IMR-90 (cell line): ENCODE data around the gene INKA1. TPM values are rescaled to one million over a fixed set of nuclear protein-coding genes. Genes with fewer than 3 reads are reported as not detected.
A peak's percentile ranks its signal among the peaks of the same experiment; 100 is the strongest.

Source experiments
- ATAC-seq: fragments of 200-7000 bp; cut with Tn5 transposase; 2 replicates; pipeline ENCODE4 v1.9.1; 2020; ENCODE audit warnings: low read depth, mild to moderate bottlenecking, moderate library complexity
- BruUV-seq: library from RNA; stranded (reverse); fragments of 400-500 nt; replicated peaks from 2 replicates; lab custom pipeline; 2021; lab: Mats Ljungman, UMichigan
- CTCF ChIA-PET: fragments of 300-600 bp; formaldehyde crosslinking; extraction: SDS; loops from one replicate; lab custom pipeline; 2021; ENCODE audit warnings: antibody characterized with exemption; lab: Yijun Ruan, JAX
- POLR2A ChIA-PET: fragments of 300-600 bp; sonication (Branson Sonifier 250); formaldehyde crosslinking; loops from one replicate; lab custom pipeline; 2022; ENCODE audit warnings: antibody characterized with exemption; ENCODE audit not compliant: unreplicated experiment; lab: Charles Lee
- DNase-seq: peaks from one replicate; pipeline ENCODE4 v3.0.0; 2013
- H2AFZ ChIP-seq: replicated peaks from 2 replicates; pipeline ENCODE3; 2013; ENCODE audit warnings: low read length, mild to moderate bottlenecking; ENCODE audit not compliant: poor library complexity
- H2AK5ac ChIP-seq: 2 replicates; pipeline ENCODE4 v1.6.1; 2013; ENCODE audit warnings: low read depth, low read length, inconsistent platforms
- H2AK9ac ChIP-seq: replicated peaks from 2 replicates; pipeline ENCODE3; 2013; ENCODE audit warnings: mild to moderate bottlenecking, low read depth, low read length, moderate library complexity; ENCODE audit not compliant: poor library complexity
- H2BK120ac ChIP-seq: 2 replicates; pipeline ENCODE4 v1.6.1; 2013; ENCODE audit warnings: low read depth, low read length, inconsistent platforms
- H2BK15ac ChIP-seq: 3 replicates; pipeline ENCODE4 v1.6.1; 2013; ENCODE audit warnings: low read depth, low read length, inconsistent platforms
- H2BK20ac ChIP-seq: 2 replicates; pipeline ENCODE4 v1.6.1; 2013; ENCODE audit warnings: low read depth, mild to moderate bottlenecking, inconsistent platforms, low read length, moderate library complexity
- H2BK5ac ChIP-seq: 2 replicates; pipeline ENCODE4 v1.6.1; 2013; ENCODE audit warnings: mild to moderate bottlenecking, low read depth, low read length, inconsistent platforms; ENCODE audit not compliant: poor library complexity, severe bottlenecking
- H3K14ac ChIP-seq: replicated peaks from 2 replicates; pipeline ENCODE4 v1.6.1; 2013; ENCODE audit warnings: low read depth, low read length, inconsistent platforms
- H3K18ac ChIP-seq: 2 replicates; pipeline ENCODE4 v1.6.1; 2013; ENCODE audit warnings: low read depth, low read length, control low read depth
- H3K23ac ChIP-seq: 2 replicates; pipeline ENCODE4 v1.6.1; 2013; ENCODE audit warnings: low read depth, low read length, inconsistent platforms
- H3K27ac ChIP-seq: 2 replicates; pipeline ENCODE4 v1.5.1; 2013; ENCODE audit warnings: mild to moderate bottlenecking, control low read depth, low read length; ENCODE audit not compliant: insufficient read depth
- H3K27me3 ChIP-seq: 2 replicates; pipeline ENCODE4 v1.6.1; 2013; ENCODE audit warnings: low read length; ENCODE audit not compliant: control insufficient read depth, insufficient read depth
- H3K36me3 ChIP-seq: 2 replicates; pipeline ENCODE4 v1.6.1; 2013; ENCODE audit warnings: low read length, mixed read lengths; ENCODE audit not compliant: control insufficient read depth, insufficient read depth
- H3K4ac ChIP-seq: 2 replicates; pipeline ENCODE4 v1.6.1; 2013; ENCODE audit warnings: low read depth, low read length, inconsistent platforms
- H3K4me1 ChIP-seq: 2 replicates; pipeline ENCODE4 v1.6.1; 2013; ENCODE audit warnings: low read length, mixed read lengths; ENCODE audit not compliant: control insufficient read depth, insufficient read depth
- H3K4me2 ChIP-seq: 2 replicates; pipeline ENCODE4 v1.6.1; 2013; ENCODE audit warnings: low read depth, mild to moderate bottlenecking, control low read depth, low read length, moderate library complexity
- H3K4me3 ChIP-seq: 2 replicates; pipeline ENCODE4 v1.5.1; 2013; ENCODE audit warnings: low read depth, mild to moderate bottlenecking, control low read depth, low read length, moderate library complexity; ENCODE audit not compliant: insufficient read depth
- H3K56ac ChIP-seq: 2 replicates; pipeline ENCODE4 v1.6.1; 2013; ENCODE audit warnings: low read length, inconsistent platforms; ENCODE audit not compliant: insufficient read depth; ENCODE audit errors: extremely low read depth
- H3K79me1 ChIP-seq, 2 experiments: 2 replicates each; pipeline ENCODE4 v1.6.1; 2013; ENCODE audit warnings: low read length in 2 of 2, inconsistent platforms in 1 of 2, low read depth in 1 of 2
- H3K9ac ChIP-seq: 2 replicates; pipeline ENCODE4 v1.6.1; 2013; ENCODE audit warnings: low read depth, low read length, control low read depth
- H3K9me1 ChIP-seq: 2 replicates; pipeline ENCODE4 v1.6.1; 2013; ENCODE audit warnings: low read length, inconsistent platforms; ENCODE audit not compliant: insufficient read depth
- H3K9me3 ChIP-seq: 2 replicates; pipeline ENCODE4 v1.6.1; 2013; ENCODE audit warnings: low read length; ENCODE audit not compliant: control insufficient read depth, insufficient read depth
- H4K20me1 ChIP-seq: 2 replicates; pipeline ENCODE4 v1.6.1; 2013; ENCODE audit warnings: low read length, inconsistent platforms; ENCODE audit not compliant: insufficient read depth
- H4K5ac ChIP-seq: 2 replicates; pipeline ENCODE4 v1.6.1; 2013; ENCODE audit warnings: mild to moderate bottlenecking, low read depth, low read length, control low read depth
- H4K8ac ChIP-seq, 2 experiments: 2 replicates each; pipeline ENCODE4 v1.6.1; 2013; ENCODE audit warnings: low read depth in 2 of 2, low read length in 2 of 2, control low read depth in 1 of 2, inconsistent platforms in 1 of 2
- H4K91ac ChIP-seq: 2 replicates; pipeline ENCODE4 v1.6.1; 2013; ENCODE audit warnings: low read depth, low read length, inconsistent platforms; ENCODE audit not compliant: insufficient read depth
- MAZ ChIP-seq: IDR thresholded peaks from 2 replicates; pipeline ENCODE4 v1.6.1; 2012; ENCODE audit warnings: low read depth, mild to moderate bottlenecking, low read length, improper control_type of control experiment, moderate library complexity, borderline replicate concordance
- NFE2L2 ChIP-seq: fragments of 150-350 bp; IDR thresholded peaks from 2 replicates; pipeline ENCODE4 v1.6.1; 2016; ENCODE audit warnings: low read depth, mild to moderate bottlenecking, low read length
- WGBS, 2 experiments: methylation state at CpG; one replicate each; pipeline versions ENCODE4 v1.1.5 to v1.1.7; 2013; ENCODE audit warnings: missing lambda C conversion rate in 2 of 2; ENCODE audit not compliant: insufficient read length in 1 of 2; ENCODE audit errors: extremely low coverage in 2 of 2; 5-methylcytosine and 5-hydroxymethylcytosine counted together
- dilution Hi-C: fragments of 300-500 bp; cut with HindIII; formaldehyde crosslinking; loops from one replicate; pipeline ENCODE4 v1.14.3; 2018; ENCODE audit warnings: low sequenced_read_pairs; ENCODE audit not compliant: unreplicated experiment
- in situ Hi-C: fragments of 300-500 bp; cut with MboI; formaldehyde crosslinking; loops from 3 replicates; pipeline ENCODE4 v1.14.3; 2019; ENCODE audit warnings: low sequenced_read_pairs, inconsistent platforms, mixed read lengths
- intact Hi-C: fragments of 100-400 bp; cut with micrococcal nuclease; formaldehyde crosslinking; loops from 2 replicates; pipeline ENCODE4 v1.10.0; 2022
- polyA plus RNA-seq, 3 experiments: library from polyadenylated mRNA; depleted of rRNA; stranded (reverse); fragments of >200 nt; gene quantifications; 2 replicates each; pipeline ENCODE4 v1.2.3, GENCODE V29; 2012; ENCODE audit warnings: low replicate concordance in 1 of 3
- total RNA-seq: library from RNA; depleted of rRNA; stranded (reverse); fragments of >200 nt; gene quantifications from 2 replicates; pipeline ENCODE4 v1.2.3, GENCODE V29; 2012

Gene INKA1
- total and polyA plus RNA-seq, 2 of the 4 experiments (the other 2 are of a cell fraction) = 2.3 to 4.5 TPM

DNA sequence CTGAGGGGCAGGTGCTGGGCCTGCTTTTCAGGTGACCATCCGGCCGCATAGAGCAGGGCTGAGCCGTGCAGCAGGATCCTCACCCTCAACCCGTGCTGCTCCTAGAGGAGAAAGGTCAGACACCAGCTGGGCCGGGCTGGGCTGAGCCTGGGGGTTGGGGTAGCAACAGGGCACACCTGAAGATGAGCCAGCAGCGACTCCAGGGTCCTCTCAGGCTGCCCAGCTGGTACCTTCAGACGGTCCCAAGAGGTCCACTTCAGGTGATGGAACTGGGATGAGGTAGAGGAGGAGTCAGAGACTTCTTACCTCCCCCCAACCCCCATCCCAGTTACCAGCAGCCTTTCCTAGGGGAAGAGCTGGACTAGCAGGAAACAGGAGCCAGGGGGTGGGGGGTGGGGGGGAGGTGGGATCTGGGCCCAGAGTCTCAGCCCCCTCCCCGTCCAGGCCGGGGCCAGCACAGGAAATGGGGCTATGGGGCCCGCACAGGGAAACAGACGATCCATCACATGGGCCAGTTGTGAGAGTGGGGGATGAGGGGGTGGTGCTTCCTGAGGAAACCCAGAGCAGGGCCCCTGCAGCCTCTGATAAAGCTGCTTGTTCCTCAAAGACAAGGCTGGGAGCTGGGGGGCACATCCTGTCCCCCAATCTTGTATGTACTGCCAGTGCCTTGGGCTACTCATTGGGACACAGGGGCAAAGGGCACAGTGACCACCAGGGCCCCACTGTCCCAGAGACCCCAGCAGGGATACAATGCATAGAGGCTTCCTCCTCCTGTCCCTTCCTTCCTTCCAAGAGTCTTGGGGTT, 3.0 kb downstream of the INKA1 start:
- Histone ChIP-seq H3K9me3 (no peaks in the 10 kb centered on the region), H3K9ac (no peak overlapping the region; the same call in 1 of the 2 replicates), H3K14ac (peak overlapping the region; percentile 77), H4K8ac (peak overlapping the region in 1 of 2 experiments; percentile 50; a peak in 2 of 4 replicates), H4K20me1 (no peaks in the 10 kb centered on the region), H3K27ac (peak overlapping the region; percentile 36; the same call in 1 of the 2 replicates), H3K56ac (no peak overlapping the region), H3K4me2 (peak overlapping the region; percentile 8; the same call in 1 of the 2 replicates), H3K4me3 (no peak overlapping the region), H2AFZ (peak overlapping the region; percentile 9), H3K23ac (no peak overlapping the region), H3K4ac (peak overlapping the region; percentile 48; the same call in 1 of the 2 replicates), H2BK20ac (peak overlapping the region; percentile 29; the same call in 1 of the 2 replicates), H2BK5ac (no peak overlapping the region), H4K5ac (peak overlapping the region; percentile 22; the same call in 1 of the 2 replicates), H2BK120ac (peak overlapping the region; percentile 40; the same call in 1 of the 2 replicates), H3K9me1 (peaks cover 7% of the 10 kb centered on the region; the same call in 1 of the 2 replicates), H3K79me1 (peaks cover 0 to 9% of the 10 kb centered on the region in 2 experiments; a peak in 1 of 4 replicates), H2AK5ac (peak overlapping the region; percentile 51; the same call in 1 of the 2 replicates), H3K27me3 (no peaks in the 10 kb centered on the region), H3K18ac (peak overlapping the region; percentile 34; the same call in 1 of the 2 replicates), H2BK15ac (no peak overlapping the region), H4K91ac (peak overlapping the region; percentile 49; the same call in 1 of the 2 replicates), H3K4me1 (peaks cover 32% of the 10 kb centered on the region), H2AK9ac (peak overlapping the region; percentile 92), H3K36me3 (peaks cover 21% of the 10 kb centered on the region)
- BruUV-seq = no TSS peak
- ChIA-PET CTCF (interaction anchor here (0.8 to 4.6 kb wide), 2 partner anchors 33 to 34 kb away, joined by 3 to 33 read pairs; no protein-coding TSS in a partner anchor), POLR2A (no interaction called here)
- dilution Hi-C loops = no loop called here
- ATAC-seq (no peak), DNase-seq (no peak)
- WGBS, 2 experiments = 38% methylated on average over 2 of the region's 11 CpGs; no CpG with 5 or more reads in 1 of the 2 experiments
- in situ Hi-C loops = no loop called here
- no peak for TF ChIP-seq NFE2L2
- TF ChIP-seq MAZ = peak; percentile 38; the same call in 1 of the 2 replicates
- intact Hi-C loops = no loop called here
